Measurements from ENCODE around the gene IL23R.

DNA sequence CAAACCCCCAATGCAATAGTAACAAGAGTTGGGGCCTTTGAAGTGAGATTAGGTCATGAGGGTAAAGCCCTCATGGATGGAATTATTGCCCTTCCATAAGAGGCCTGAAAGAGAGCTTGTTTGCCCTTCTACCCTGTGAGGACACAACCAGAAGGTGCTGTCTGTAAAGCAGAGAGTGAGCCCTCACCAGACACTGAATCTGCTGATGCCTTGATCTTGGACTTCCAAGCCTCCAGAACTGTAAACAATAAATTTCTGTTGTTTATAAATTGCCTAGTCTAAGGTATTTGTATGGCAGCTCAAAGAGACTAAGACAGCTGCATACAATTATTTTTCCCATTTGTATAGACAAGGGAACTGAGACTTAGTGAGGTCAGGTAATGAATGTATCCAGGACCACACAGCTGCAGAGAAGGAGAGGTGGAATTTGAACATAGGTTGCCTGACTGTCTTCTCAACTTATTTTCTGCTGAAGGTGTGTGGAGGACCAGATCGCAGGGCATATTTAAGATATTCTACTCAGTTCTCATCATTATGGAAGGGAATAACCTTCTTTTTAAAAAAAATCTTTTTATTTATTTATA is 18.7 kb downstream of the IL23R start:
- TF ChIP-seq TAF1 (conservative IDR thresholded peaks at IDR 0.05) (no peak), CTCF (IDR thresholded peaks at IDR 0.05; ENCODE audit: low read depth, low read length, missing input control) (no peak), FOXA1 (IDR thresholded peaks at IDR 0.05) (no peak), MAX (IDR thresholded peaks at IDR 0.05) (no peak), JUND (IDR thresholded peaks at IDR 0.05) (no peak), RAD21 (IDR thresholded peaks at IDR 0.05) (no peak), NR2F2 (IDR thresholded peaks at IDR 0.05) (no peak), YY1 (IDR thresholded peaks at IDR 0.05) (no peak)

Measured in liver (tissue), 3 donors.